Breast epithelium (tissue), 3 donors: Measurements from ENCODE around the gene IL21R.

Experiments used
- POLR2A ChIP-seq: fragments of 450-650 bp; IDR thresholded peaks from one replicate; pipeline ENCODE4 v1.6.1; 2016; ENCODE audit warnings: antibody characterized with exemption, mild to moderate bottlenecking, moderate library complexity
- POLR2AphosphoS5 ChIP-seq, 3 donors: sonication (generic); formaldehyde crosslinking; IDR thresholded peaks; one replicate each; pipeline ENCODE4 v1.6.1; 2017; ENCODE audit warnings: antibody characterized with exemption in 3 of 3
- TF ChIP-seq, protein P1 (sequence below), 3 donors: fragments of 450-650 bp; IDR thresholded peaks; one replicate each; pipeline ENCODE4 v1.5.1; 2016 to 2017; ENCODE audit warnings: antibody characterized with exemption in 3 of 3, mild to moderate bottlenecking in 3 of 3, moderate library complexity in 3 of 3

DNA sequence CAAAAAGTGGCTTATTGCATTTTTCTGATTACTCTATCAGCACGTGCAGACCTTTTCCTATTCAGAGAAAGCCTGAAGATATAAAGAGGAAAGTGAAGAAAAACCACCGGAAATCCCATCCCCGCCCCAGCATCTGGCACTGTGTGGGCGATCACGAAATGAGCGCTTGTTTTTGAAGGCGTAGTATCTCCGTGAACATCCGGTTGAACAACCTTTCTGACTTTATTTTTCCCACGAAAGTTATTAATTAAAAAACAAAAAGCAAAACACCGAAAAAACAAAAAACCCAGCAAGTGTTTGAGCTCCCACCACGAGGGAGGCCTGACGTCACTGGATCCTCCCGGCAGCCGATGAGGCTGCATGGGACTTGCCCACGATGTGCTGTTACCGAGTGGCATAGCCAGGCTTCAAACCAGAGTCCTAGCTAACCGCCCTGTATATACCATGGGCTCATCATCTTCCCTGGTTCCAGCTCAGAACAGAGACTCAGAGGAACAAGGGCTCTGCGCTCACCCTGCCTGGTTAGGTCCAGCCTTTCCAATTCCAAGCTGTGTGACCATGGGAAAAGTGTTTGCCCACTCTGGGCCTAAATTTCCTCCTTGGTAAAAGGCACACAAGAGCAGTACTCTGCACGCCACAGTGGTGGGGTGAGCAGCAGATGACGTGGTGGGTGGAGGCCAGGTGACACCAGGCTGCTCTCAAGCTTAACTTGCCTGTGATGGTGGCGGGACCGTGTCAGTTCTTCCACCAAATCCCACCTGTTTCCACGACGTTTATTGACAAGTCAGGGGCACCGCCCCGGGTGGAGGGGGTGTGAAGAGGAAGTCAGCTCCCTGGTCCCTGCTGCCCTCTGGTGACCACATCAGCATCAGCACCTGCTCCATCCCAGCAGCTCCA is 34.3 kb upstream of the IL21R start:
- TF ChIP-seq, protein P1, sequence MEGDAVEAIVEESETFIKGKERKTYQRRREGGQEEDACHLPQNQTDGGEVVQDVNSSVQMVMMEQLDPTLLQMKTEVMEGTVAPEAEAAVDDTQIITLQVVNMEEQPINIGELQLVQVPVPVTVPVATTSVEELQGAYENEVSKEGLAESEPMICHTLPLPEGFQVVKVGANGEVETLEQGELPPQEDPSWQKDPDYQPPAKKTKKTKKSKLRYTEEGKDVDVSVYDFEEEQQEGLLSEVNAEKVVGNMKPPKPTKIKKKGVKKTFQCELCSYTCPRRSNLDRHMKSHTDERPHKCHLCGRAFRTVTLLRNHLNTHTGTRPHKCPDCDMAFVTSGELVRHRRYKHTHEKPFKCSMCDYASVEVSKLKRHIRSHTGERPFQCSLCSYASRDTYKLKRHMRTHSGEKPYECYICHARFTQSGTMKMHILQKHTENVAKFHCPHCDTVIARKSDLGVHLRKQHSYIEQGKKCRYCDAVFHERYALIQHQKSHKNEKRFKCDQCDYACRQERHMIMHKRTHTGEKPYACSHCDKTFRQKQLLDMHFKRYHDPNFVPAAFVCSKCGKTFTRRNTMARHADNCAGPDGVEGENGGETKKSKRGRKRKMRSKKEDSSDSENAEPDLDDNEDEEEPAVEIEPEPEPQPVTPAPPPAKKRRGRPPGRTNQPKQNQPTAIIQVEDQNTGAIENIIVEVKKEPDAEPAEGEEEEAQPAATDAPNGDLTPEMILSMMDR (IDR thresholded peaks at IDR 0.05) = peak in 2 of 3 donors; percentile 69 to 71
- peak in 2 of 3 donors; percentile 22 to 39 for TF ChIP-seq POLR2AphosphoS5 (IDR thresholded peaks at IDR 0.05)
- TF ChIP-seq POLR2A = no peak
